PFSK-1 (cell line): ENCODE measurements around the gene TMEM182.

Experiments
- FOXP2 ChIP-seq: optimal IDR thresholded peaks from 2 replicates; pipeline ENCODE3; 2011; ENCODE audit warnings: borderline replicate concordance, control low read depth, inconsistent platforms; ENCODE audit not compliant: insufficient read depth; ENCODE audit errors: extremely low read length, extremely low read depth
- POLR2AphosphoS5 ChIP-seq: IDR thresholded peaks from 2 replicates; pipeline ENCODE4 v1.6.1; 2012; ENCODE audit warnings: low read depth, mild to moderate bottlenecking, control low read depth, low read length, moderate library complexity
- REST ChIP-seq, 2 experiments: IDR thresholded peaks; 2 replicates each; pipeline versions ENCODE4 v1.6.1 to v1.8.0; 2011 to 2012; ENCODE audit warnings: low read depth in 2 of 2, low read length in 2 of 2, control low read depth in 1 of 2, inconsistent platforms in 1 of 2, mild to moderate bottlenecking in 1 of 2, moderate library complexity in 1 of 2; ENCODE audit not compliant: insufficient read depth in 1 of 2
- SIN3A ChIP-seq: IDR thresholded peaks from 2 replicates; pipeline ENCODE4 v1.6.1; 2012; ENCODE audit warnings: mild to moderate bottlenecking, low read length, moderate library complexity, borderline replicate concordance; ENCODE audit not compliant: insufficient read depth
- TAF1 ChIP-seq: IDR thresholded peaks from 2 replicates; pipeline ENCODE4 v1.6.1; 2012; ENCODE audit warnings: low read length, control low read depth, borderline replicate concordance; ENCODE audit not compliant: insufficient read depth

TMEM182 gene

DNA sequence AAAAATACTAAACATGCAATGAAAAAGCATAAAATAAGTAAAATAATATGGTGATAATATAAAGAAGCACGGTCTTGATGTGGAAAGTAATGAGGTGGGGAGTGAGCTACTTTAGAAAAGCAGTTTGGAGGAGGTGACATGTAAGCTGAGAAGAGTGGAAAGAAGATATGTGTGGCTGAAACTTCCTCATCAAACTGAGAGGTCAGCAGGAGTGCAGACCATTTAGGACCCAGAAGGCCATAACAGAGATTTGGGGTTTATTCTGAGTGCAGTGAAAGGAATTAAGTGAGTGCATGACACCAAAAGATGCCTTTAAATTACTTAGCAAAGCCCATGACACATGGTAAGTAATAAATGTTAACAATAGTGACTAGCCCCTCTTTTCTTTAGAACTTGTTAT, 24.4 kb upstream of the TMEM182 start:
- TF ChIP-seq TAF1, result no peak
- no peak for TF ChIP-seq POLR2AphosphoS5
- TF ChIP-seq REST (IDR thresholded peaks at IDR 0.05; ENCODE audit: insufficient read depth in 1 of 2, low read depth in 2 of 2, low read length in 2 of 2), result no peak
- TF ChIP-seq SIN3A, result no peak
- TF ChIP-seq FOXP2, result no peak

GRCh38 chr2:102743259-102743658, 18.6 kb upstream of the TMEM182 start:
- TF ChIP-seq REST (IDR thresholded peaks at IDR 0.05; ENCODE audit: insufficient read depth in 1 of 2, low read depth in 2 of 2, low read length in 2 of 2), result no peak
- no peak for TF ChIP-seq TAF1
- TF ChIP-seq FOXP2, result no peak
- TF ChIP-seq SIN3A, result no peak
- no peak for TF ChIP-seq POLR2AphosphoS5

GRCh38 chr2:102748107-102748506, 13.7 kb upstream of the TMEM182 start:
- no peak for TF ChIP-seq FOXP2
- TF ChIP-seq REST (IDR thresholded peaks at IDR 0.05; ENCODE audit: insufficient read depth in 1 of 2, low read depth in 2 of 2, low read length in 2 of 2), result no peak
- TF ChIP-seq SIN3A, result no peak
- TF ChIP-seq TAF1, result no peak
- no peak for TF ChIP-seq POLR2AphosphoS5

- no peak for TF ChIP-seq REST (IDR thresholded peaks at IDR 0.05; ENCODE audit: insufficient read depth in 1 of 2, low read depth in 2 of 2, low read length in 2 of 2)
- TF ChIP-seq TAF1, result no peak
- no peak for TF ChIP-seq SIN3A
- TF ChIP-seq POLR2AphosphoS5, result no peak
- TF ChIP-seq FOXP2, result no peak
Observed at GRCh38 chr2:102749938-102750337, 11.9 kb upstream of the TMEM182 start.
